Mesothelial cell of epicardium (in vitro differentiated cells): ENCODE data around the gene DEFB123. TPM values are rescaled to one million over a fixed set of nuclear protein-coding genes. Genes with fewer than 3 reads are reported as not detected.
A peak's percentile ranks its signal among the peaks of the same experiment; 100 is the strongest.

Experiments used
- DNase-seq, 2 experiments: peaks; one replicate each; pipeline ENCODE4 v3.0.0; 2021; ENCODE audit warnings: low spot score in 2 of 2; ENCODE audit not compliant: unreplicated experiment in 2 of 2
- H3K27ac Mint-ChIP-seq: 2 replicates; pipeline ENCODE4 v1.8.0; 2021; ENCODE audit warnings: mixed read lengths
- H3K27me3 Mint-ChIP-seq: 2 replicates; pipeline ENCODE4 v1.8.0; 2021; ENCODE audit warnings: low read depth, mixed read lengths
- H3K36me3 Mint-ChIP-seq: 2 replicates; pipeline ENCODE4 v1.8.0; 2021; ENCODE audit warnings: mixed read lengths
- H3K4me1 Mint-ChIP-seq: 2 replicates; pipeline ENCODE4 v1.8.0; 2021; ENCODE audit warnings: mixed read lengths
- H3K4me3 Mint-ChIP-seq: 2 replicates; pipeline ENCODE4 v1.8.0; 2021; ENCODE audit warnings: mild to moderate bottlenecking, moderate library complexity, mixed read lengths
- H3K9me3 Mint-ChIP-seq: 2 replicates; pipeline ENCODE4 v1.8.0; 2021; ENCODE audit warnings: mixed read lengths
- total RNA-seq: library from RNA; stranded (reverse); gene quantifications from 3 replicates; pipeline ENCODE4 v1.2.1, GENCODE V29; 2021
- TF ChIP-seq, protein P1 (sequence below): fragments of 200-600 bp; sonication (generic); IDR thresholded peaks from one replicate; pipeline ENCODE4 v1.5.0; 2021; ENCODE audit warnings: antibody characterized with exemption; ENCODE audit not compliant: unreplicated experiment

The DEFB123 gene, protein sequence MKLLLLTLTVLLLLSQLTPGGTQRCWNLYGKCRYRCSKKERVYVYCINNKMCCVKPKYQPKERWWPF
- not detected in 3 replicates for total RNA-seq

DNA sequence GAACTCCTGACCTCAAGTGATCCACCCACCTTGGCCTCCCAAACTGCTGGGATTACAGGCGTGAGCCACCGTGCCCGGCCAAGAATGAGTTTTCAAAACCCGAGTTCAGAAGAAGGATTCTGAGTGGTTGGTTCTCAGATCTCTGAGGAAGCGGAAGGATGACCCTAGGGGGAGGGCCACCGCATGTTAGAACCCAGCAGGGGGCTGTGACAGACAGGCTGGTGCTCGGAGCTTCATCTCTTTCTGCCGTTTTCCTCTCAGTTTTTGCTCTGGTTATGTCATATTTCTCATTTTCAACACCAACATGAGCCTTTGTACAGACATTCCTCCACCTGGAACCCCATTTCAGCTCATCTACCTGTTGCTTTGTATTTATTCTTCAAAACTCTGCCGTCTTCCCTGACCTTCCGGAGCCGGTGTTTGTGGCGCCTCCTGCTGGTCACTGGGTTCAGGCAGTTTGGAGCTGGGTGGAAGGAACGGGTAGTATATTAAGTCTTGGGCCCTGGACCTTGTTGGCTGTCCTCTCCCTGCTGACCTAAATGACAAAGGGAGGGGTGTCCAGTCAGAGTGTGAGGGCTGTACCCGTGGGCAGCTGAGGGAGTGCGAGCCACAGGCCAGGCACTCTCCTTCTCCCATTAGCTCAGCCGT is at the start of gene DEFB123:
Gene DEFB123 (plus strand): TSS at position 621 of the 648 bp plus-strand sequence. CDS start 67 bp downstream, outside the sequence.
- Mint-ChIP-seq H3K27me3 (no peaks in the 10 kb centered on the region), H3K27ac (no peak within 1 kb of the TSS), H3K4me1 (no peaks in the 10 kb centered on the region), H3K4me3 (no peak within 1 kb of the TSS), H3K9me3 (peaks cover 60% of the 10 kb centered on the region), H3K36me3 (no peaks in the 10 kb centered on the region)
- no peak for DNase-seq
- TF ChIP-seq, protein P1, sequence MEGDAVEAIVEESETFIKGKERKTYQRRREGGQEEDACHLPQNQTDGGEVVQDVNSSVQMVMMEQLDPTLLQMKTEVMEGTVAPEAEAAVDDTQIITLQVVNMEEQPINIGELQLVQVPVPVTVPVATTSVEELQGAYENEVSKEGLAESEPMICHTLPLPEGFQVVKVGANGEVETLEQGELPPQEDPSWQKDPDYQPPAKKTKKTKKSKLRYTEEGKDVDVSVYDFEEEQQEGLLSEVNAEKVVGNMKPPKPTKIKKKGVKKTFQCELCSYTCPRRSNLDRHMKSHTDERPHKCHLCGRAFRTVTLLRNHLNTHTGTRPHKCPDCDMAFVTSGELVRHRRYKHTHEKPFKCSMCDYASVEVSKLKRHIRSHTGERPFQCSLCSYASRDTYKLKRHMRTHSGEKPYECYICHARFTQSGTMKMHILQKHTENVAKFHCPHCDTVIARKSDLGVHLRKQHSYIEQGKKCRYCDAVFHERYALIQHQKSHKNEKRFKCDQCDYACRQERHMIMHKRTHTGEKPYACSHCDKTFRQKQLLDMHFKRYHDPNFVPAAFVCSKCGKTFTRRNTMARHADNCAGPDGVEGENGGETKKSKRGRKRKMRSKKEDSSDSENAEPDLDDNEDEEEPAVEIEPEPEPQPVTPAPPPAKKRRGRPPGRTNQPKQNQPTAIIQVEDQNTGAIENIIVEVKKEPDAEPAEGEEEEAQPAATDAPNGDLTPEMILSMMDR: peak; percentile 38

DNA sequence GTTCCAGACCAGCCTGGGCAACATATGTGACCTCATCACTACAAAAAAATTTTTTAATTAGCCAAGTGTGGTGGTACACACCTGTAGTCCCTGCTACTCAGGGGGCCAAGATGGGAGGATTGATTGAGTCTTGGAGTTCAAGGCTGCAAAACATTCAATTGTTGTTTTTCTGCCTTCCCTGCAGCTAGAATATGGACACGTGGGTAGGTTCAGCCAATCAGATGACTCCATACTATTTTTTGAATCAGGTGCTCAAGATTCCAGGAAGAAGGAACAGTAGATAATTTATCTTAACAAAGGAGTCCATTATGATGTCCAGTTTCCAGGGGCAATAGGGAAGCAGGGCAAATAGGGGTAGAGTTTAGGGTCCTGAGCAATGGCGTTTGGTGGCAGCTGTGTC is 47.6 kb upstream of the DEFB123 start:
- H3K9me3 Mint-ChIP-seq: peaks cover 71% of the 10 kb centered on the region
- H3K27me3 Mint-ChIP-seq: no peaks in the 10 kb centered on the region
- peaks cover 3% of the 10 kb centered on the region for H3K36me3 Mint-ChIP-seq
- TF ChIP-seq, protein P1: no peak
- no peak overlapping the region for H3K27ac Mint-ChIP-seq
- no peaks in the 10 kb centered on the region for H3K4me1 Mint-ChIP-seq
- DNase-seq: no peak
- H3K4me3 Mint-ChIP-seq: no peak overlapping the region

DNA sequence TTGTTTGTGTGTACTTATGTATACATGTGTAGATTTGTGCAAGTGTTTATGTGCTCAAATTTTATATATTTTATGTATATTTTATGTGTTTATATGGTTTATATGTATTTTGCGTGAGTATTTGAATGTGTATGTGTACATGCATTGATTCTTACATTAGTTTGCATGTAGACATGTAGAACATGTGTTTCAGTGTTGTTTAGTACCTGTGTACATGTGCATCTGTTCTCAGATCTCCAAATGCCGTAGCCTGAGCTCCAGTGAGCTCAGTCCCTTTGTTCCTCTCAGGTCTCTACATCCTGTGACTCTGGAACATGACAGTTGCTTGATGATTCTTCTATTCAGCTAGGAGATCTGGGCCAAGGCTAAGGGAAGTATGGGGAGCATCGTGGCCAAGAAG is 45.5 kb upstream of the DEFB123 start:
- H3K27ac Mint-ChIP-seq: no peak overlapping the region
- H3K9me3 Mint-ChIP-seq: peaks cover 66% of the 10 kb centered on the region
- TF ChIP-seq, protein P1: no peak
- no peak for DNase-seq
- no peaks in the 10 kb centered on the region for H3K27me3 Mint-ChIP-seq
- peaks cover 7% of the 10 kb centered on the region for H3K36me3 Mint-ChIP-seq
- no peaks in the 10 kb centered on the region for H3K4me1 Mint-ChIP-seq
- H3K4me3 Mint-ChIP-seq: no peak overlapping the region

DNA sequence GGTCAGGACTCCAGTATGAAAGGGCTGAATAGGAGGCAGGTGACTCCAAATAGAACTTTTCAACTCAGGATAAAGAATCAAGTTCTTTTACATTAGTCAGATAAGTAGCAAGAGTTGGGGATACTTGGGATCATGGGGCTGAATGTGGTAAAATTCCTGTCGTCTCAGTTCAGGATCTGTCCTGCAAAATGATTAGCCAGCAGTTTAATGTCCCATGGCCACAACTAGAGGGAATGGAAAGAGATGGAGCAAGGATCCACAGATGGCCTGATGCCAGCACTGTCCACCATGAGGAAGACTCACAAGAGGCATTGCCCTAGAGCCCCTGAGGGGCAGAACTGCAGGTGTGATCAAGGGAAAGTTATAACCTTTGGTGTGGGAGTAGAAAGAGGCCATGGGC is 36.5 kb upstream of the DEFB123 start:
- Mint-ChIP-seq H3K27ac (no peak overlapping the region), H3K9me3 (peaks cover 41% of the 10 kb centered on the region), H3K4me3 (no peak overlapping the region), H3K27me3 (no peaks in the 10 kb centered on the region), H3K4me1 (no peaks in the 10 kb centered on the region), H3K36me3 (peaks cover 4% of the 10 kb centered on the region)
- TF ChIP-seq, protein P1: no peak
- DNase-seq: no peak

DNA sequence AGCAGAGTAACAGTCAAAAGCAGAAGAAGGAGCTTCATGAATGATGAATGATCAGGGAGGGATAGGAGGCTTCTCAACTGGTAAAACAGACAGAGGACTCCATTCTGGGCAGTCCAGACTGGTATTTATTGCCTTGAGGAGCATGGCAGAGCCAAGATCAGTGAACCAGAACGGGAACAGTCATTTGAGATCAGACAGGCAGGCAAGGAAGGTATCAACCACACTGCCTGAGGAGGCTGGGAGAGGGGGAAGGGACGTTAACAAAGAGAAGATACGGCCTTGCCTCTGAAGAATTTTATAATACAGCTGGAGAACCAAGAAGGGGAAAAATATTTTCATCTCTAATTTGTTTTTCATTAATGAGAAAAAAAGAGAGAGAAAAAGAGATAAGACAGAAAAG is 34.3 kb upstream of the DEFB123 start, which contains the start of gene DEFB121:
Gene DEFB121 (minus strand): TSS at position 101 of the 400 bp plus-strand sequence. CDS start 63 bp downstream, at position 38.
- Mint-ChIP-seq H3K9me3 (peaks cover 51% of the 10 kb centered on the region), H3K4me3 (no peak within 1 kb of the TSS), H3K36me3 (no peaks in the 10 kb centered on the region), H3K27ac (no peak within 1 kb of the TSS), H3K27me3 (no peaks in the 10 kb centered on the region), H3K4me1 (no peaks in the 10 kb centered on the region)
- TF ChIP-seq, protein P1: no peak
- DNase-seq: no peak
